K562 (cell line): ENCODE measurements around the gene RAB5A. TPM values are rescaled to one million over a fixed set of nuclear protein-coding genes. Genes with fewer than 3 reads are reported as not detected.

Experiments used
- ATAC-seq: fragments of 200-7000 bp; cut with Tn5 transposase; 3 replicates; pipeline ENCODE4 v1.9.1; 2020; ENCODE audit warnings: moderate library complexity
- BruUV-seq: library from RNA; stranded (reverse); fragments of 400-500 nt; replicated peaks from 2 replicates; lab custom pipeline; 2021; lab: Mats Ljungman, UMichigan
- CTCF ChIA-PET: fragments of 300-600 bp; formaldehyde crosslinking; extraction: SDS; loops from one replicate; lab custom pipeline; 2021; ENCODE audit warnings: low intra/inter-chr PET ratio; lab: Yijun Ruan, JAX
- POLR2A ChIA-PET: fragments of 300-600, 350-650 bp; sonication (Branson Sonifier 250); formaldehyde crosslinking; extraction: SDS; loops from one replicate; lab custom pipeline; 2021; ENCODE audit warnings: antibody characterized with exemption, inconsistent platforms; lab: Yijun Ruan, JAX
- DNase-seq, 4 experiments: peaks; one replicate each; pipeline versions ENCODE4 v3.0.0 to v3.0.0-alpha.2; 2011 to 2018; ENCODE audit warnings: low spot score in 3 of 4, mixed read lengths in 3 of 4; ENCODE audit errors: extremely low read depth in 1 of 4
- FAIRE-seq: peaks from 2 replicates; lab custom pipeline; 2011; peaks lifted over from hg19 to GRCh38; lab: Jason Lieb, UNC
- H2AFZ ChIP-seq: 2 replicates; pipeline ENCODE4 v1.6.0; 2011; ENCODE audit warnings: low read depth, low read length, control low read depth, inconsistent platforms
- H3K27ac ChIP-seq: fragments of 200-600 bp; 3 replicates; pipeline ENCODE4 v1.8.0; 2011; ENCODE audit warnings: low read depth, mild to moderate bottlenecking, control low read depth, inconsistent platforms, low read length, moderate library complexity, mixed read lengths; ENCODE audit errors: extremely low read depth
- H3K27me3 ChIP-seq, 2 experiments: fragments of 300-600 bp in 1 of 2; 2 replicates in 1 of 2; 3 replicates in 1 of 2; pipeline versions ENCODE4 v1.6.0 to v1.8.0; 2011; ENCODE audit warnings: inconsistent platforms in 2 of 2, low read length in 2 of 2, mild to moderate bottlenecking in 1 of 2, mixed read lengths in 1 of 2, moderate library complexity in 1 of 2; ENCODE audit not compliant: control insufficient read depth in 2 of 2, insufficient read depth in 2 of 2
- H3K36me3 ChIP-seq: fragments of 300-600 bp; 3 replicates; pipeline ENCODE4 v1.8.0; 2011; ENCODE audit warnings: mild to moderate bottlenecking, low read length, inconsistent platforms; ENCODE audit not compliant: control insufficient read depth, insufficient read depth
- H3K4me1 ChIP-seq, 2 experiments: fragments of 200-600 bp in 1 of 2; replicated peaks in 1 of 2; 2 replicates in 1 of 2; 3 replicates in 1 of 2; pipeline versions ENCODE4 v1.5.1 to v1.8.0; 2011; ENCODE audit warnings: inconsistent platforms in 2 of 2, low read length in 2 of 2, mild to moderate bottlenecking in 1 of 2, mixed read lengths in 1 of 2, moderate library complexity in 1 of 2; ENCODE audit not compliant: control insufficient read depth in 2 of 2, insufficient read depth in 2 of 2
- H3K4me2 ChIP-seq: 2 replicates; pipeline ENCODE4 v1.6.1; 2011; ENCODE audit warnings: low read length, control low read depth, inconsistent platforms, mixed read lengths; ENCODE audit not compliant: insufficient read depth
- H3K4me3 ChIP-seq: fragments of 200-600 bp; sonication (generic), shearing (Covaris generic); 2 replicates; pipeline ENCODE4 v1.5.1; 2016; ENCODE audit warnings: control low read depth, inconsistent platforms
- H3K79me2 ChIP-seq: fragments of 200-600 bp; 3 replicates; pipeline ENCODE4 v1.8.0; 2011; ENCODE audit warnings: low read length, inconsistent platforms; ENCODE audit not compliant: control insufficient read depth, insufficient read depth
- H3K9ac ChIP-seq, 2 experiments: 2 replicates each; pipeline versions ENCODE4 v1.6.0 to v1.6.1; 2011; ENCODE audit warnings: low read depth in 2 of 2, low read length in 2 of 2, control low read depth in 1 of 2, inconsistent platforms in 1 of 2, mild to moderate bottlenecking in 1 of 2, mixed read lengths in 1 of 2; ENCODE audit not compliant: insufficient read depth in 1 of 2
- H3K9me1 ChIP-seq: one replicate; pipeline ENCODE4 v1.6.0; 2011; ENCODE audit warnings: inconsistent platforms, mild to moderate bottlenecking, low read length, moderate library complexity; ENCODE audit not compliant: control insufficient read depth, insufficient read depth
- H3K9me3 ChIP-seq: replicated peaks from 2 replicates; pipeline ENCODE4 v1.5.1; 2011; ENCODE audit warnings: low read depth, low read length, inconsistent platforms; ENCODE audit not compliant: control insufficient read depth, insufficient read depth
- H4K20me1 ChIP-seq: replicated peaks from 2 replicates; pipeline ENCODE4 v1.6.1; 2011; ENCODE audit warnings: low read length, inconsistent platforms, mixed read lengths; ENCODE audit not compliant: control insufficient read depth, insufficient read depth
- CBX3 ChIP-seq, 2 experiments: IDR thresholded peaks; 1 replicate in 1 of 2; 2 replicates in 1 of 2; pipeline ENCODE4 v1.6.1; 2012; ENCODE audit warnings: inconsistent platforms in 2 of 2, low read length in 2 of 2, borderline replicate concordance in 1 of 2, control low read depth in 1 of 2
- EHMT2 ChIP-seq: fragments of 450-650 bp; IDR thresholded peaks from 2 replicates; pipeline ENCODE4 v1.6.1; 2018; ENCODE audit warnings: antibody characterized with exemption
- FOXJ2 ChIP-seq: fragments of 200-800 bp; sonication (Bioruptor generic); IDR thresholded peaks from 2 replicates; pipeline ENCODE4 v1.6.1; 2016; ENCODE audit warnings: missing genetic modification characterization, missing compliant biosample characterization
- LEF1 ChIP-seq: fragments of 450-650 bp; IDR thresholded peaks from 2 replicates; pipeline ENCODE4 v1.6.1; 2016; ENCODE audit warnings: mild to moderate bottlenecking
- PCBP1 ChIP-seq: fragments of 200-400 bp; formaldehyde crosslinking; IDR thresholded peaks from 2 replicates; pipeline ENCODE4 v1.6.1; 2018; ENCODE audit warnings: mild to moderate bottlenecking, low read depth, low read length; ENCODE audit not compliant: poor library complexity, severe bottlenecking
- SP2 ChIP-seq: IDR thresholded peaks from 2 replicates; pipeline ENCODE4 v1.6.1; 2011; ENCODE audit warnings: mild to moderate bottlenecking, low read depth, low read length, moderate library complexity; ENCODE audit not compliant: poor library complexity, severe bottlenecking; ENCODE audit errors: extremely low read depth
- WGBS: fragments of 100-300 bp; shearing (Covaris generic); methylation state at CpG from one replicate; pipeline ENCODE4 v1.1.6; 2016; ENCODE audit warnings: low coverage, mixed read lengths; ENCODE audit not compliant: insufficient coverage; ENCODE audit errors: missing lambda C conversion rate; 5-methylcytosine and 5-hydroxymethylcytosine counted together
- in situ Hi-C: fragments of 300-500 bp; cut with MboI; formaldehyde crosslinking; loops from 4 replicates; pipeline ENCODE4 v1.15.0; 2018; ENCODE audit warnings: inconsistent platforms, mixed read lengths
- intact Hi-C: fragments of 100-400 bp; cut with micrococcal nuclease; formaldehyde crosslinking; loops from 2 replicates; pipeline ENCODE4 v1.14.2; 2022
- polyA plus RNA-seq, 8 experiments: library from polyadenylated mRNA; depleted of rRNA in 4 of 8; stranded (reverse) in 5 of 8; unstranded in 3 of 8; fragments of >200 nt; fragmentation: Nextera tagmentation in 2 of 8; fragmentation: Illumina TruSeq in 1 of 8; extraction: Ambion mirVana in 2 of 8; extraction: Trizol in 1 of 8; gene quantifications; 2 replicates each; pipeline versions ENCODE4 v1.2.1 to v1.2.3, GENCODE V29; 2011 to 2014; ENCODE audit warnings: inconsistent platforms in 1 of 8, missing spikeins in 1 of 8
- total RNA-seq, 7 experiments: library from RNA; depleted of rRNA in 6 of 7; stranded (reverse); fragments of >200 nt in 6 of 7; fragmentation: Illumina TruSeq in 2 of 7; extraction: Trizol in 2 of 7; gene quantifications; 2 replicates each; pipeline versions ENCODE4 v1.2.1 to v1.2.3, GENCODE V29; 2011 to 2021; ENCODE audit warnings: low replicate concordance in 1 of 7
- TF ChIP-seq, protein P1 (sequence below): fragments of 200-400 bp; formaldehyde crosslinking; IDR thresholded peaks from 2 replicates; pipeline ENCODE4 v1.6.1; 2017; ENCODE audit warnings: mild to moderate bottlenecking, low read depth, low read length, moderate library complexity
- TF ChIP-seq, protein P2 (sequence below), 2 experiments: fragments of 150-350 bp in 1 of 2; IDR thresholded peaks; 2 replicates each; pipeline ENCODE4 v1.6.1; 2012 to 2016; ENCODE audit warnings: low read depth in 2 of 2, low read length in 2 of 2, mild to moderate bottlenecking in 1 of 2, moderate library complexity in 1 of 2
- TF ChIP-seq, protein P3 (sequence below): sonication (generic); formaldehyde crosslinking; IDR thresholded peaks from 2 replicates; pipeline ENCODE4 v1.8.1; 2023; ENCODE audit warnings: mild to moderate bottlenecking, missing genetic modification reagents
- TF ChIP-seq, protein P4 (sequence below), 2 experiments: fragments of 450-650 bp in 1 of 2; sonication (generic) in 1 of 2; formaldehyde crosslinking in 1 of 2; IDR thresholded peaks in 1 of 2; conservative IDR thresholded peaks in 1 of 2; 2 replicates each; pipeline versions ENCODE4 v1.6.1 to v1.8.1; 2016 to 2023; ENCODE audit warnings: mild to moderate bottlenecking in 2 of 2, moderate library complexity in 2 of 2, inconsistent platforms in 1 of 2, missing genetic modification reagents in 1 of 2
- TF ChIP-seq, protein P5 (sequence below), 2 experiments: IDR thresholded peaks; 2 replicates each; pipeline ENCODE4 v1.6.1; 2011; ENCODE audit warnings: borderline replicate concordance in 1 of 2, control low read depth in 1 of 2, low read depth in 1 of 2, low read length in 1 of 2, mild to moderate bottlenecking in 1 of 2, mixed read lengths in 1 of 2, moderate library complexity in 1 of 2; ENCODE audit not compliant: insufficient read depth in 1 of 2, insufficient read length in 1 of 2, poor library complexity in 1 of 2, severe bottlenecking in 1 of 2; ENCODE audit errors: extremely low read depth in 1 of 2

The RAB5A gene
- total and polyA plus RNA-seq, 9 of the 15 experiments (the other 6 are each of a cell fraction or from before 2014, with no cell fraction given) = 28.3 to 64.2 (median 49.0) TPM

DNA sequence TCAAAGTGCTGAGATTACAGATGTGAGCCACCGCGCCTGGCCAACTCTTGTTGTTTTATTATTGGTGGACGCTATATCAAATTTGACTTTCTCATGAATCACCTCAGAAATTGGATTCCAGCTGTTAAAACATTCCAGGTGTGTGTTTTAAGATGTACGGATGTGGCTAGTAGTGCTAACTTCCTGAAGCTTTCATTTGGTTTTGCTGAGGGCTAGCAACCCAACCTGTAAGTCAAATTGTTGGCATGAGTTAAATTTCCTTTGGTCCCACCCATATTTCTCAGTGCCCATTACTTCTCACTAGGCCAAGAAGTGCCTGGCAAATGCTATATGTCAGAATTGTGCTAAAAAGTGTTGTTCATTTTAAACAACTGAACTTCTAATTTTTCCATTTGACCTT is 80.2 kb downstream of the RAB5A start:
- no peak overlapping the region for H3K27ac ChIP-seq
- H3K79me2 ChIP-seq = no peaks in the 10 kb centered on the region
- CTCF ChIA-PET = no interaction called here
- no peak overlapping the region for H3K4me3 ChIP-seq
- no peak for TF ChIP-seq PCBP1
- TF ChIP-seq EHMT2 = no peak
- TF ChIP-seq, protein P1, sequence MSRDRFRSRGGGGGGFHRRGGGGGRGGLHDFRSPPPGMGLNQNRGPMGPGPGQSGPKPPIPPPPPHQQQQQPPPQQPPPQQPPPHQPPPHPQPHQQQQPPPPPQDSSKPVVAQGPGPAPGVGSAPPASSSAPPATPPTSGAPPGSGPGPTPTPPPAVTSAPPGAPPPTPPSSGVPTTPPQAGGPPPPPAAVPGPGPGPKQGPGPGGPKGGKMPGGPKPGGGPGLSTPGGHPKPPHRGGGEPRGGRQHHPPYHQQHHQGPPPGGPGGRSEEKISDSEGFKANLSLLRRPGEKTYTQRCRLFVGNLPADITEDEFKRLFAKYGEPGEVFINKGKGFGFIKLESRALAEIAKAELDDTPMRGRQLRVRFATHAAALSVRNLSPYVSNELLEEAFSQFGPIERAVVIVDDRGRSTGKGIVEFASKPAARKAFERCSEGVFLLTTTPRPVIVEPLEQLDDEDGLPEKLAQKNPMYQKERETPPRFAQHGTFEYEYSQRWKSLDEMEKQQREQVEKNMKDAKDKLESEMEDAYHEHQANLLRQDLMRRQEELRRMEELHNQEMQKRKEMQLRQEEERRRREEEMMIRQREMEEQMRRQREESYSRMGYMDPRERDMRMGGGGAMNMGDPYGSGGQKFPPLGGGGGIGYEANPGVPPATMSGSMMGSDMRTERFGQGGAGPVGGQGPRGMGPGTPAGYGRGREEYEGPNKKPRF = no peak
- TF ChIP-seq LEF1 = no peak
- no peak for TF ChIP-seq CBX3 (IDR thresholded peaks at IDR 0.05; ENCODE audit: borderline replicate concordance in 1 of 2, low read length in 2 of 2)
- TF ChIP-seq, protein P2, sequence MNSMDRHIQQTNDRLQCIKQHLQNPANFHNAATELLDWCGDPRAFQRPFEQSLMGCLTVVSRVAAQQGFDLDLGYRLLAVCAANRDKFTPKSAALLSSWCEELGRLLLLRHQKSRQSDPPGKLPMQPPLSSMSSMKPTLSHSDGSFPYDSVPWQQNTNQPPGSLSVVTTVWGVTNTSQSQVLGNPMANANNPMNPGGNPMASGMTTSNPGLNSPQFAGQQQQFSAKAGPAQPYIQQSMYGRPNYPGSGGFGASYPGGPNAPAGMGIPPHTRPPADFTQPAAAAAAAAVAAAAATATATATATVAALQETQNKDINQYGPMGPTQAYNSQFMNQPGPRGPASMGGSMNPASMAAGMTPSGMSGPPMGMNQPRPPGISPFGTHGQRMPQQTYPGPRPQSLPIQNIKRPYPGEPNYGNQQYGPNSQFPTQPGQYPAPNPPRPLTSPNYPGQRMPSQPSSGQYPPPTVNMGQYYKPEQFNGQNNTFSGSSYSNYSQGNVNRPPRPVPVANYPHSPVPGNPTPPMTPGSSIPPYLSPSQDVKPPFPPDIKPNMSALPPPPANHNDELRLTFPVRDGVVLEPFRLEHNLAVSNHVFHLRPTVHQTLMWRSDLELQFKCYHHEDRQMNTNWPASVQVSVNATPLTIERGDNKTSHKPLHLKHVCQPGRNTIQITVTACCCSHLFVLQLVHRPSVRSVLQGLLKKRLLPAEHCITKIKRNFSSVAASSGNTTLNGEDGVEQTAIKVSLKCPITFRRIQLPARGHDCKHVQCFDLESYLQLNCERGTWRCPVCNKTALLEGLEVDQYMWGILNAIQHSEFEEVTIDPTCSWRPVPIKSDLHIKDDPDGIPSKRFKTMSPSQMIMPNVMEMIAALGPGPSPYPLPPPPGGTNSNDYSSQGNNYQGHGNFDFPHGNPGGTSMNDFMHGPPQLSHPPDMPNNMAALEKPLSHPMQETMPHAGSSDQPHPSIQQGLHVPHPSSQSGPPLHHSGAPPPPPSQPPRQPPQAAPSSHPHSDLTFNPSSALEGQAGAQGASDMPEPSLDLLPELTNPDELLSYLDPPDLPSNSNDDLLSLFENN (IDR thresholded peaks at IDR 0.05; ENCODE audit: low read depth in 2 of 2, low read length in 2 of 2) = no peak
- TF ChIP-seq, protein P3, sequence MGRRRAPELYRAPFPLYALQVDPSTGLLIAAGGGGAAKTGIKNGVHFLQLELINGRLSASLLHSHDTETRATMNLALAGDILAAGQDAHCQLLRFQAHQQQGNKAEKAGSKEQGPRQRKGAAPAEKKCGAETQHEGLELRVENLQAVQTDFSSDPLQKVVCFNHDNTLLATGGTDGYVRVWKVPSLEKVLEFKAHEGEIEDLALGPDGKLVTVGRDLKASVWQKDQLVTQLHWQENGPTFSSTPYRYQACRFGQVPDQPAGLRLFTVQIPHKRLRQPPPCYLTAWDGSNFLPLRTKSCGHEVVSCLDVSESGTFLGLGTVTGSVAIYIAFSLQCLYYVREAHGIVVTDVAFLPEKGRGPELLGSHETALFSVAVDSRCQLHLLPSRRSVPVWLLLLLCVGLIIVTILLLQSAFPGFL (CRISPR knock-in tag) = no peak
- TF ChIP-seq, protein P4, sequence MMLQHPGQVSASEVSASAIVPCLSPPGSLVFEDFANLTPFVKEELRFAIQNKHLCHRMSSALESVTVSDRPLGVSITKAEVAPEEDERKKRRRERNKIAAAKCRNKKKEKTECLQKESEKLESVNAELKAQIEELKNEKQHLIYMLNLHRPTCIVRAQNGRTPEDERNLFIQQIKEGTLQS (IDR thresholded peaks at IDR 0.05) = no peak
- TF ChIP-seq, protein P4 (CRISPR knock-in tag; conservative IDR thresholded peaks at IDR 0.05) = no peak
- no peak for TF ChIP-seq SP2
- TF ChIP-seq, protein P5, sequence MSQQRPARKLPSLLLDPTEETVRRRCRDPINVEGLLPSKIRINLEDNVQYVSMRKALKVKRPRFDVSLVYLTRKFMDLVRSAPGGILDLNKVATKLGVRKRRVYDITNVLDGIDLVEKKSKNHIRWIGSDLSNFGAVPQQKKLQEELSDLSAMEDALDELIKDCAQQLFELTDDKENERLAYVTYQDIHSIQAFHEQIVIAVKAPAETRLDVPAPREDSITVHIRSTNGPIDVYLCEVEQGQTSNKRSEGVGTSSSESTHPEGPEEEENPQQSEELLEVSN (IDR thresholded peaks at IDR 0.05; ENCODE audit: borderline replicate concordance in 1 of 2, extremely low read depth in 1 of 2, insufficient read depth in 1 of 2, insufficient read length in 1 of 2, low read depth in 1 of 2, low read length in 1 of 2, poor library complexity in 1 of 2, severe bottlenecking in 1 of 2) = no peak
- no peak for TF ChIP-seq FOXJ2 (tag)
- no peak overlapping the region for H3K4me2 ChIP-seq
- no peaks in the 10 kb centered on the region for H3K9me3 ChIP-seq
- FAIRE-seq (no peak), ATAC-seq (no peak), DNase-seq (no peak)
- no TSS peak for BruUV-seq
- H3K4me1 ChIP-seq = peaks cover 8 to 24% of the 10 kb centered on the region in 2 experiments; a peak in 4 of 5 replicates
- no peaks in the 10 kb centered on the region for H3K27me3 ChIP-seq
- peak overlapping the region; percentile 46; the same call in 1 of the 2 replicates for H2AFZ ChIP-seq
- intact Hi-C loops (no loop called here), in situ Hi-C loops (no loop called here)
- POLR2A ChIA-PET = interaction anchor here (1.0 to 1.2 kb wide), 2 partner anchors 11 to 14 kb away, joined by 3 to 4 read pairs; no protein-coding TSS in a partner anchor
- no peaks in the 10 kb centered on the region for H3K36me3 ChIP-seq
- 91% methylated on average over 4 of the region's 4 CpGs for WGBS
- no peaks in the 10 kb centered on the region for H4K20me1 ChIP-seq
- no peaks in the 10 kb centered on the region for H3K9me1 ChIP-seq
- H3K9ac ChIP-seq = no peak overlapping the region
